DOHH2 (cell line): ENCODE measurements around the gene GCAT.

Experiments used
- H3F3A ChIP-seq: fragments of 200-600 bp; sonication (generic), shearing (Covaris generic); 2 replicates; pipeline ENCODE4 v1.6.0; 2016; ENCODE audit warnings: antibody characterized with exemption, mild to moderate bottlenecking; ENCODE audit not compliant: control insufficient read depth, insufficient read depth
- H3K27ac ChIP-seq: fragments of 200-600 bp; sonication (generic); 2 replicates; pipeline ENCODE4 v1.5.1; 2014; ENCODE audit warnings: low read depth, mild to moderate bottlenecking, low read length, moderate library complexity
- H3K27me3 ChIP-seq: fragments of 200-600 bp; sonication (generic); 2 replicates; pipeline ENCODE4 v1.6.1; 2014; ENCODE audit warnings: mild to moderate bottlenecking, low read length, mixed read lengths; ENCODE audit not compliant: control insufficient read depth
- H3K36me3 ChIP-seq: fragments of 200-600 bp; sonication (generic); 2 replicates; pipeline ENCODE4 v1.6.1; 2014; ENCODE audit warnings: mild to moderate bottlenecking, low read length, moderate library complexity, mixed read lengths; ENCODE audit not compliant: control insufficient read depth
- H3K4me1 ChIP-seq: fragments of 200-600 bp; sonication (generic); 2 replicates; pipeline ENCODE4 v1.6.1; 2014; ENCODE audit warnings: mild to moderate bottlenecking, low read length, mixed read lengths; ENCODE audit not compliant: control insufficient read depth
- H3K4me2 ChIP-seq: fragments of 200-600 bp; sonication (generic); 2 replicates; pipeline ENCODE4 v1.6.0; 2014; ENCODE audit warnings: mild to moderate bottlenecking, low read length, moderate library complexity
- H3K4me3 ChIP-seq: fragments of 200-600 bp; sonication (generic); 2 replicates; pipeline ENCODE4 v1.5.1; 2014; ENCODE audit warnings: mild to moderate bottlenecking, low read length, mixed read lengths
- H3K79me2 ChIP-seq: fragments of 200-600 bp; sonication (generic); 2 replicates; pipeline ENCODE4 v1.6.1; 2014; ENCODE audit warnings: mild to moderate bottlenecking, low read length, mixed read lengths; ENCODE audit not compliant: control insufficient read depth
- H3K9me2 ChIP-seq: fragments of 200-600 bp; sonication (generic); replicated peaks from 2 replicates; pipeline ENCODE4 v1.6.1; 2014; ENCODE audit warnings: mild to moderate bottlenecking, low read length, mixed read lengths; ENCODE audit not compliant: control insufficient read depth
- H3K9me3 ChIP-seq: fragments of 200-600 bp; sonication (generic); 2 replicates; pipeline ENCODE4 v1.6.1; 2014; ENCODE audit warnings: antibody characterized with exemption, low read length, mixed read lengths; ENCODE audit not compliant: control insufficient read depth, insufficient read depth
- H4K20me1 ChIP-seq: fragments of 200-600 bp; sonication (generic); 2 replicates; pipeline ENCODE4 v1.6.0; 2014; ENCODE audit warnings: low read depth, mild to moderate bottlenecking, antibody characterized with exemption, low read length, moderate library complexity; ENCODE audit not compliant: control insufficient read depth, insufficient read depth
- EZH2phosphoT487 ChIP-seq: fragments of 200-600 bp; sonication (generic); IDR thresholded peaks from 2 replicates; pipeline ENCODE4 v1.6.1; 2017; ENCODE audit warnings: borderline replicate concordance, mild to moderate bottlenecking, antibody characterized with exemption, low read length, moderate library complexity, mixed read lengths
- TF ChIP-seq, protein P1 (sequence below): fragments of 200-600 bp; sonication (generic); IDR thresholded peaks from one replicate; pipeline ENCODE4 v1.5.1; 2014; ENCODE audit warnings: antibody characterized with exemption, mild to moderate bottlenecking, low read depth, low read length; ENCODE audit not compliant: poor library complexity, severe bottlenecking

The GCAT gene

GRCh38 chr22:37777122-37777687, 30.5 kb upstream of the GCAT start:
- Histone ChIP-seq H3K4me2 (no peak overlapping the region), H3K9me3 (no peaks in the 10 kb centered on the region), H3K9me2 (no peaks in the 10 kb centered on the region), H4K20me1 (no peaks in the 10 kb centered on the region), H3K4me3 (no peak overlapping the region), H3K27ac (no peak overlapping the region), H3K27me3 (no peaks in the 10 kb centered on the region), H3F3A (no peaks in the 10 kb centered on the region), H3K4me1 (peaks cover 5% of the 10 kb centered on the region), H3K36me3 (no peaks in the 10 kb centered on the region), H3K79me2 (no peaks in the 10 kb centered on the region)
- TF ChIP-seq, protein P1, sequence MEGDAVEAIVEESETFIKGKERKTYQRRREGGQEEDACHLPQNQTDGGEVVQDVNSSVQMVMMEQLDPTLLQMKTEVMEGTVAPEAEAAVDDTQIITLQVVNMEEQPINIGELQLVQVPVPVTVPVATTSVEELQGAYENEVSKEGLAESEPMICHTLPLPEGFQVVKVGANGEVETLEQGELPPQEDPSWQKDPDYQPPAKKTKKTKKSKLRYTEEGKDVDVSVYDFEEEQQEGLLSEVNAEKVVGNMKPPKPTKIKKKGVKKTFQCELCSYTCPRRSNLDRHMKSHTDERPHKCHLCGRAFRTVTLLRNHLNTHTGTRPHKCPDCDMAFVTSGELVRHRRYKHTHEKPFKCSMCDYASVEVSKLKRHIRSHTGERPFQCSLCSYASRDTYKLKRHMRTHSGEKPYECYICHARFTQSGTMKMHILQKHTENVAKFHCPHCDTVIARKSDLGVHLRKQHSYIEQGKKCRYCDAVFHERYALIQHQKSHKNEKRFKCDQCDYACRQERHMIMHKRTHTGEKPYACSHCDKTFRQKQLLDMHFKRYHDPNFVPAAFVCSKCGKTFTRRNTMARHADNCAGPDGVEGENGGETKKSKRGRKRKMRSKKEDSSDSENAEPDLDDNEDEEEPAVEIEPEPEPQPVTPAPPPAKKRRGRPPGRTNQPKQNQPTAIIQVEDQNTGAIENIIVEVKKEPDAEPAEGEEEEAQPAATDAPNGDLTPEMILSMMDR: no peak
- TF ChIP-seq EZH2phosphoT487: no peak

DNA sequence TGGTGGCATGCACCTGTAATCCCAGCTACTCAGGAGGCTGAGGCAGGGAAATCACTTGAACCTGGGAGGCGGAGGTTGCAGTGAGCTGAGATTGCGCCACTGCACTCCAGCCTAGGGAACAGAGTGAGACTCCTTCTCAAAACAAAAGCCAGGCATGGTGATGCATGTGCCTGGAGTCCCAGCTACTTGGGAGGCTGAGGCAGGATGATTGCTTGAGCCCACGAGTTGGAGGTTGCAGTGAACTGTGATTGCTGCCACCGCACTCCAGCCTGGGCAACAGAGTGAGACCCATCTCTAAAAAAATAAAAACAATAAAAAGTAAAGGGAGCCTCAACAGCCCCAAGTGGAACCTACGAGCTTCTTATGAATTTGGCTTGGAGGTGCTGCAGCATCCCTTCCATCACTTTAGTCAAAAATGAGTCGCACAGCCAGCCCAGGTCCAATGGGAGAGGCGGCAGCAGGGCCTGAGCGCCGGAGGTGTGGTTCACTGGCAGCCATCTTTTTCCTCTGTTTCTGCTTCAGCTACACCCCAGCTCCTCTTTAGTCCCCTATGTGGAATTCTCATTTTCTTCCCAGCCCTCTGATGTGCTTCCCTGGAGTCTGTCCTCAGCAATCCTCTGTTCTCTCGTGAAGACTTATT, 29.2 kb upstream of the GCAT start:
- H3K9me3 ChIP-seq: no peaks in the 10 kb centered on the region
- no peak overlapping the region for H3K4me2 ChIP-seq
- H4K20me1 ChIP-seq: no peaks in the 10 kb centered on the region
- no peaks in the 10 kb centered on the region for H3K9me2 ChIP-seq
- no peaks in the 10 kb centered on the region for H3K27me3 ChIP-seq
- TF ChIP-seq, protein P1: no peak
- TF ChIP-seq EZH2phosphoT487: no peak
- peaks cover 6% of the 10 kb centered on the region for H3K4me1 ChIP-seq
- no peak overlapping the region for H3K4me3 ChIP-seq
- H3K36me3 ChIP-seq: no peaks in the 10 kb centered on the region
- no peak overlapping the region for H3K27ac ChIP-seq
- H3F3A ChIP-seq: no peaks in the 10 kb centered on the region
- no peaks in the 10 kb centered on the region for H3K79me2 ChIP-seq

DNA sequence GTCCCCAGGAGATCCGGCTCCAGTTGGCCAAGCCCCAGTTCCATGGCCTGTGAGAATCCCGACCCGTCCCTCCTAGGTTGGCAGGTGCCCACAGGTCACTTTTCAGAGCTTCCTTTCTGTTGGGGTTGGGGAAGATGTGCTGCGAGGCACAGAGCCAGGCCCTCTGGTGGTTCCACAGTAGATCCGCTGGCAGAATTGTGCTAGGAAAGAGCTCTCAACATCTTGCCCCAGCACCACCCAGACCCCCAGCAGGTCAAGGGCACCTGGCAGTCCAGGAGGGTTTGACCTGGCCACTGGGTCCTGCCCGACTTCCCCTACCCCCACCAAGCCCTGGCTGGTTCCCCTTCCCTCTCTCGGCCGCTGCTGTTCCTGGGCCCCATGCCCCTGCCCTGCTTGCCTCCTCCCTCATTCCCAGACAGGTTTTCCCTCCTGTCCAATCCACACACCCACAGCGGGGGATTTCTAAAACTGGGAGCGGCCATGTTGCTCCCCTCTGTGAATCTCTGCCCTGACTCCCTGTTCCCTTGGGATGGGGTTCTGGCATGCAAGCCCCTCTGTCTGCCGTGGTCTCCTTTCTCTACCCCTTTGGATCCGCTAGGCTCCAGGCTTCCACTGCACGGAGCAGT, 26.2 kb upstream of the GCAT start:
- no peak overlapping the region for H3K4me3 ChIP-seq
- no peak overlapping the region for H3K27ac ChIP-seq
- no peaks in the 10 kb centered on the region for H4K20me1 ChIP-seq
- no peaks in the 10 kb centered on the region for H3K9me3 ChIP-seq
- H3K36me3 ChIP-seq: no peaks in the 10 kb centered on the region
- no peak for TF ChIP-seq EZH2phosphoT487
- H3K27me3 ChIP-seq: no peaks in the 10 kb centered on the region
- H3F3A ChIP-seq: no peaks in the 10 kb centered on the region
- no peaks in the 10 kb centered on the region for H3K79me2 ChIP-seq
- no peak overlapping the region for H3K4me2 ChIP-seq
- no peaks in the 10 kb centered on the region for H3K9me2 ChIP-seq
- H3K4me1 ChIP-seq: peaks cover 20% of the 10 kb centered on the region
